A549 treated with ZK216348 at 1 μM for 4 hours (cell line): ENCODE results near the gene CENPM. TPM values are rescaled to one million over a fixed set of nuclear protein-coding genes. Genes with fewer than 3 reads are reported as not detected.

Experiments
- total RNA-seq: library from RNA; stranded (reverse); fragments of 200-300 nt; extraction: Qiagen RNA extraction; gene quantifications from 5 replicates; pipeline ENCODE4 v1.2.3, GENCODE V29; 2022; ENCODE audit warnings: low read depth

The CENPM gene
- total RNA-seq = 19.3 to 38.8 TPM (median 37.3 TPM) in 5 replicates

GRCh38 chr22:41946629-41947423, at the start of gene CENPM:
TSS of gene CENPM (minus strand) at chr22:41947152. CDS start at chr22:41947076, 76 bp downstream.

GRCh38 chr22:41969110-41969646, 22.2 kb upstream of the CENPM start, which contains the start of gene SEPTIN3:
TSS of gene SEPTIN3 (plus strand) at chr22:41969443. CDS start at chr22:41971493, 2,050 bp downstream.

GRCh38 chr22:41951898-41952474, 5.0 kb upstream of the CENPM start, which contains the start of gene SMIM45:
TSS of gene SMIM45 (plus strand) at chr22:41952150.

GRCh38 chr22:41915035-41915785, 31.7 kb downstream of the CENPM start, which contains the start of gene SHISA8:
TSS of gene SHISA8 (minus strand) at chr22:41915074. CDS start at chr22:41914667, 407 bp downstream.

Other genes with a start within 250 kb of the CENPM start
- 0.21 TPM in 1 of 5 replicates, not detected in the others for gene MEI1, start 247.6 kb downstream of the CENPM start, total RNA-seq
- 2.4 to 3.8 TPM (median 3.4 TPM) in 5 replicates for gene CCDC134, start 146.5 kb downstream of the CENPM start, total RNA-seq
- 18.8 to 34.4 TPM (median 28.8 TPM) in 5 replicates for gene SREBF2, start 114.0 kb downstream of the CENPM start, total RNA-seq
- 0.14 to 0.29 TPM (median 0.29 TPM) in 3 of 5 replicates, not detected in the others for gene SHISA8, start 32.1 kb downstream of the CENPM start, total RNA-seq
- gene TNFRSF13C, start 20.3 kb downstream of the CENPM start, total RNA-seq = 0.11 to 0.37 TPM (median 0.15 TPM) in 5 replicates
- gene SEPTIN3, start 22.3 kb upstream of the CENPM start, total RNA-seq = 0.83 to 1.5 TPM (median 1.3 TPM) in 5 replicates
- 0.12 TPM in 1 of 5 replicates, not detected in the others for gene WBP2NL, start 51.6 kb upstream of the CENPM start, total RNA-seq
- gene NAGA, start 123.7 kb upstream of the CENPM start, total RNA-seq = 3.7 to 8.2 TPM (median 7.0 TPM) in 5 replicates
- not detected in 5 replicates for gene PHETA2, start 127.1 kb upstream of the CENPM start, total RNA-seq
- gene SMDT1, start 132.5 kb upstream of the CENPM start, total RNA-seq = 30.2 to 42.0 TPM (median 38.1 TPM) in 5 replicates
- gene NDUFA6, start 143.6 kb upstream of the CENPM start, total RNA-seq = 61.8 to 72.3 TPM (median 66.9 TPM) in 5 replicates
- 0.40 to 0.54 TPM (median 0.50 TPM) in 5 replicates for gene CYP2D6, start 183.7 kb upstream of the CENPM start, total RNA-seq